GM18867 (cell line): ENCODE results near the gene TMEM163.
"Not testable (repeated sequence)": the region's sequence is repeated elsewhere in the genome, so short reads cannot be mapped to it uniquely, and the experiment has no call there.

Source experiments
- ATAC-seq: cut with Tn5 transposase; IDR thresholded peaks from one replicate; pipeline ENCODE4 v1.9.1; 2021; ENCODE audit warnings: mild to moderate bottlenecking, moderate library complexity; ENCODE audit not compliant: unreplicated experiment

Gene TMEM163

DNA sequence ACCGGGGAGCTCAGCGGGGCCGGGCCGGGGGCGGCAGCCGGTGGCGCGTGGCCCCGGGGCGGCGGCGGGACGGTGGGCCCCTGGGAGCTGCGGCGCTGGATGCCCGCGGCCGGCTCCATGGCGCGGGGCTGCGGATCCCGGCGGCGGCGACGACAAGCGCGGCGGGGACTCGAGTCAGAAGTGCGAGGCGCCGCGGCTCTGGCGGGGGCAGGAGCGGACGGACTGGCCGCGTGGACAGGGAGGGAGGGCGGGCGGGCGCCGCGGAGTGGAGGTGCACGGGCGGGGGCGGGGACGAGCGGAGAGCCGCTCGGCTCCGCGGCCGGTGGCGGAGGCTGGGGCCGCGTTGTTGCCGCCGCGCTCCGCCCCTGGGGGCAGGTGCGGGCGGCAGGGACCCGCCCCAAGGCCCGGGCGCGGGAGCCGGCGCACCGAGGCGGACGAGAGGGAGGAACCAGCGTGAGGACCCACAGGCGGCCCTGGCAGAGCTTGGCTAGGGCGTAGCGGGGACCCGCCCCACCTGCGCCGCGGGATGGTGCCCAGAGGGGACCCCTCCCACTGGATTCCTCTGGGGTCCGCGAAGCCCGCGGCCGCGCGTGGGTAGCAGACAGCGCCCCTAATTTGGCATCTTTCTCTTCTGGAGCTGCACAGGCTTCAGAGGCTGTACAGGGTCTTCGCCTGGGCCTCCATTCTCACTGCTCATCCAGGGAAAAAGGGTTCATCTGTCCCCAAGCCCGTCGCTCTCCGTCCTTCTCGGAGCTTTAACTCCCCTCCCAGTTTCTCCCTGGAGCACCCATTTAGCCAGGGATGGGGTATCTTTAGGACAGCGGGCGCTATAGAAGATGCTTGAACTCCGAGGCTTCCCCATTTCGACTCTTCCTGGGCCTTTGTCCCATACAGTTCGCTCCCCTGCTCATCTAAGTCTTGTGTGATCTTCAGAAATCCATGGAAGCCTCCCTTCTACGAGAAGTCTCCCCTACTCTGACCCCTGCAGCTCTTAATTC is at the start of gene TMEM163:
TSS of gene TMEM163 (minus strand) at position 184 of the 998 bp plus-strand sequence.
- ATAC-seq, result no peak

GRCh38 chr2:134766583-134766982 is 47.8 kb upstream of the TMEM163 start:
- no peak for ATAC-seq

DNA sequence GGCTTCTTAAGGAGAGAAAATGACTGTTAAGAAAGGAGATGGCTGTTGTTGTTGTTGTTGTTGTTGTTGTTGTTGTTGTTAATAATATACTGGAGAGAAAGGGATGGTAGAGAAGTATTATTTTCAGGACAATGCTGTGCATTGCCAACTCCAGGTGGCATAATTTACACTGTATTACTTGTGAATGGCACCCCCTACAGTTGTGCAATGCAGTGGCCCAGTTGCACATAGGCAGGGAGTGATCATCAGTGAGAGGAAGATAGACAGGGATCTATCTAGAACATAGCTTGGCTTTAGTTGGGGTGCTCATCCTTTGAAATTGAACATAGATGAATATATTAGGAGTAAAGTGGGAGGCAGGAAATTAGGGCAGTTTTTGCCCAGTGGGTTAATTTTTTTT is 47.2 kb upstream of the TMEM163 start:
- no peak for ATAC-seq

DNA sequence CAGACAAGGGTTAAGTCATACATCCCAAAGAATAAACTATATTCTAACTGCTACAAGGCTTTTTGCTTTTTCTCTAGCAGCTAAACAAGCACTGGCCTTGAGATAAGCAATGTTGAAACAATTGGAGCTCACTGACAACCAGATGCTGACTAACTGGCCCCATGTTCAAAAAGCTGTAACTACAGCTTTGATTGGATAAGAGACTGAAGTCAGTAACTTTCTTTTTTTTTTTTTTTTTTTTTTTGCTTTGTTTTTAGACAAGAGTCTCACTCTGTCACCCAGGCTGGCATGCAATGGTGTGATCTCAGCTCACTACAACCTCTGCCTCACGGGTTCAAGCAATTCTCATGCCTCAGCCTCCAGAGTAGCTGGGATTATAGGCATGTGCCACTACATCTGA is 45.4 kb upstream of the TMEM163 start:
- ATAC-seq, result no peak

DNA sequence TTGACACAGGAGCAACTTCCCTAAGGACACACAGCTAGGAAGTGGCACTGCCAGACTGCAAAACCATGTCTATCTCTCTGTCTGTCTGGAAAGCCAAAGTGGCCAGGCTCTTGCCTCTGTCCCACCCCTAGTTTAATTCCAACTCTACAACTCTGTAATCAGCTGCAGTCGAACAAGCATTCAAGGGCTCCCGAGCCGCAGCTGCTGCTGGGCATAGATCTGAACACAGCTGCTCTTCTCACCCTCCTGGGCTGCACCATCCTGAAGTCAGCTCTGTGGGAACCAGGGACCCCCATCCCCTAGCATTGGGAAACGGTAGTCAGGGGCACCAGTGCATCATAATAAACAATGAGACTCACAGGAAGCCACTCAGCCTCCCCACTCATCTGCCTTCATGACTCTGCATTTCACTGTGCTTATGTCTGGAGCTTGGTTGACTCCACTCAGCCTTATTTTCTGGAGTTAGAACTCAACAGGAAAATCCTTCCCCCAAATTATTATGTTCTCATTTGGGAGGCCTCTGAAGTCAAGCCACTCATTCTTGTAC is 44.4 kb upstream of the TMEM163 start:
- ATAC-seq, result no peak

GRCh38 chr2:134762508-134762907 is 43.7 kb upstream of the TMEM163 start:
- no peak for ATAC-seq

GRCh38 chr2:134760385-134760784 is 41.6 kb upstream of the TMEM163 start:
- ATAC-seq, result no peak

DNA sequence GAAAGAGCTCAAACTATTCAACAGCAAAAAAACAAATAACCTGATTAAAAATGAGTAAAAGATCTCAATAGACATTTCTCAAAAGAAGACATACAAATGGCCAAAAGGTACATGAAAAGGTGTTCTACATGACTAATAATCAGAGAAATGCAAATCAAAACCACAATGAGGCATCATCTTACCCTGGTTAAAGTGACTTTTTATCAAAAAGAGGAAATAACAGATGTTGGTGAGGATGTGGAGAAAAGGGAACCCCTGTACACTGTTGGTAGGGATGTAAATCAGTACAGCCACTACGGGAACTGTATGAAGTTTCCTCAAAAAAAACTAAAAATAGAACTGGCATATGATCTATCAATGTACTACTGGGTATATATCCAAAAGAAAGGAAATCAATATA is 39.8 kb upstream of the TMEM163 start:
- ATAC-seq, result peak; percentile 97

DNA sequence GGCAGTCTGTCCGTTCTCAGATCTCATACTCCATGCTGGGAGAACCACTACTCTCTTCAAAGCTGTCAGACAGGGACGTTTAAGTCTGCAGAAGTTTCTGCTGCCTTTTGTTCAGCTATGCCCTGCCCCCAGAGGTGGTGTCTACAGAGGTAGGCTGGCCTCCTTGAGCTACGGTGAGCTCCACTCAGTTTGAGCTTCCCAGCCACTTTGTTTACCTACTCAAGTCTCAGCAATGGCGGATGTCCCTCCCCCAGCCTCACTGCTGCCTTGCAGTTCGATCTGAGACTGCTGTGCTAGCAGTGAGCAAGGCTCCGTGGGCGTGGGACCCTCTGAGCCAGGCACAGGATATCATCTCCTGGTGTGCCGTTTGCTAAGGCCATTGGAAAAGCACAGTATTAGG is 33.2 kb upstream of the TMEM163 start:
- not testable (repeated sequence) for ATAC-seq

GRCh38 chr2:134745546-134745945 is 26.7 kb upstream of the TMEM163 start:
- no peak for ATAC-seq

DNA sequence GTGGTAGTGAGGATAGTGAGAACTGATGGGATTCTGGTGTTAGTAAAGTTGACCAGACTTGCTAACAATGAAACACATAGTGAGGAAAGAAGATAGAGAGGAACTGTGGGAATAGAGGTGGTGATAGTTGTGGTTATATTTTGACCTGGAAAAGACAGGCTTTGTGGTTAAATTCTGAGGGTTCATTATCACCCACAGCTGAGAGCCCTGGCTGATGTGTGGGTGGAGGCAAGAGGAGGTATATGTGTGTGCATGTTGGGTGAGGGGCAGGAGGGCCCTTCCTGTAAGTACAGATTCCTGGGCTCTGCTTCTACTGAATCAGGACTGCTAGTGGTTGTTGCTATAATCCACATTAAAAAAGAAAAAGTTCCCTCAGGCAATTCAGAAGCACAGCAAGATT is 26.2 kb upstream of the TMEM163 start:
- no peak for ATAC-seq

GRCh38 chr2:134739879-134740301 is 21.1 kb upstream of the TMEM163 start:
- peak; percentile 94 for ATAC-seq

DNA sequence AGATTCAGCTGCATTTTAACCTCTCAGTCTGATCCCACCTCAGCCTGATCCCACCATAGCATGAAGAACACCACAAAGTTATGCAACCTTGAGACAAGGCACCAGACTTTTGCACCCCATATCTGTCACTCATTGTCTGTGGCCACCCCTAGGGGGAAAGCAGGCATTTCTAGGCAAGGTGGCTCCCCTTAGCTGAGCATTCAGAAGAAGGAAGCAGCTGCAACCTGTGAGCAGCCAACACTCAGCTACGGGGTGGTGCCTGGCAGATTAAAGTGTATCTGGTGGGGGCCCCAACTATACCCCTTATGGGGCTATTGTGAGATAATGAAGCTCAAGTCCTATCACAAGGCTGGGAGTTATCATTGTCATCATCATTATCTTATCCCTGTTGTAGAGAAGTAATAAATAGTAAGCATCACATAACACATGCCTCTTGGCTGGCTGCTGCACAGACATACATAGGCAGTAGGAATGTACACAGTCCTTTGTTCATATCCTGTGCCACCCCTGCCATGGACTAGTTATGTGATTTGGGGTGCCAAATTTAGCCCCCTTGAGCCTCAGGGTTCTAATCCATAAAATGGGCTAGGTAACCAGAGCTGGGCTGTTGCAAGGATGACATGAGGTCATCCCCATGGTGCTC is 20.6 kb upstream of the TMEM163 start:
- no peak for ATAC-seq

- no peak for ATAC-seq
Observed at GRCh38 chr2:134738141-134738870, 19.5 kb upstream of the TMEM163 start.

- ATAC-seq, result no peak
Observed at GRCh38 chr2:134737671-134738070, 18.9 kb upstream of the TMEM163 start.

DNA sequence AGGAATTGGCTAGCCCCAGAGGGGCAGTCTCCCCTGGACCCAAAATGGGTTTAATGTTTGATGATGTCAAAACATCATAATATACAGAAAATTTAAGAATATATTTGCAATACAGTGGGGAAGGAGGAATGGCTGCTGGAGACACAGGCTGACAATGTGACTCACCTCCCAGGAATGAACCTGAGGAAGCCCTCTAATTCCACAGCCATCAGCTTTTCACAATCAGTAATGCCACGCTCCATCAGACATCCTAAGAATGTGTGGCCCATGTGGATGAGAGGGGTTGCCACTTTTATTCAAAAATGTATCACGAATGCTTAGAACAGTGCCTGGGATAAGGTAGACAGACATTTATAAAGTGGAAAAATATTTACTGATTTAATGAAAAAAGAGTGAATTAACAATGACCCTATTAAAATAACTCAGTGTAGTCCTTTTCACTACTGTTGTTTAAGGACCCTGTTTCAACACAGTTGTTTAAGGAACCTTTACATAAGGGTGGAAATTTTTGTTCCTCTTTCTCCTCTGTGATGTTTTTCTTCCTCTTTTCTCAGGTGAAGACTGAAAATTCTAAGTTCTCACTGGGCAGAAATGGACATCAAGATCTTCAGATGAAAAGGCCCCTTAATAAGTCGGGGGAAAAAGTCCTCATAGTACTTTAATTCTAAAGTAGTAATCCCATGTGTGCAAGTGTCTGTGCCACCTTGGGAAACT is 17.5 kb upstream of the TMEM163 start:
- no peak for ATAC-seq

- ATAC-seq, result no peak
Observed at GRCh38 chr2:134728163-134728562, 9.4 kb upstream of the TMEM163 start.

DNA sequence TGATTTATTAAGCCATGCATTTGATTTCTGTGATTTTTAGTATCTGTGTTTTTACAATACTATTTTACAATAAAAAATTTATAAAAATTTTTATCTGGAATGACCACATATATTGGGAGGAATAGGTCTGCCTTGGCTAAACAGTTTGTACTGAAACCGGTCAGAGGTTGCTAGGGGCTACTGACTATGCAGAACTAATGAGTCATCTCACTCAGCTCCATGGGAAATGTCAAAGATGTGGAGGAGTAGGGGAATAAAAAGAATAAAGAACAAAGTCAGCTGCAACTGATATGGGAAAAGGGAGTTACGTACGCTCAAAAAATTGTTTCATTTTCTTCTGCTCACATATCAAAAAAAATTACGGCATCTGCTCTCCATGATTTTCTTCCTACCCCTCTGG is 8.6 kb upstream of the TMEM163 start:
- no peak for ATAC-seq

- no peak for ATAC-seq
Observed at GRCh38 chr2:134726645-134727044, 7.8 kb upstream of the TMEM163 start.

DNA sequence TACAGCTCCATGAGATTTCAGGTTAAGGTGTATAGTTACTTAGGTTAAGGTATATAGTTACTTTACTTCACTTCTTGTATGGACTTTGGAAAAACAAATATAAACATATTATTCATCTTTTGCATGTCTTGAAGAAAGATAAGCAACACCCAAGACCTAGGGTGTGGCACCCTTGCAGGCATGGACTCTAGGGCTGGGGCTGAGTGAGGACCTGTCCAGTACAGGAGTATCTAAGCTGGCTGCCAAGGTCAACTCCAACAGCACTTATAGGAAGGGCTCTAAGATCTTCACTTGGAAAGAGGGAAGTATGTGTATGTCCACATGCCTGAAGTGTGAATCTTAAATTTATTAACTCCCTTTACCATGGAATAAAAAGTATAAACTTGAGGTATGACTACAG is 7.1 kb upstream of the TMEM163 start:
- ATAC-seq, result no peak
